Nephron (organoid): ENCODE results near the gene CACNA1C.
"Not testable (repeated sequence)": the region's sequence is repeated elsewhere in the genome, so short reads cannot be mapped to it uniquely, and the experiment has no call there.

Experiments used
- H3K27ac Mint-ChIP-seq, 3 experiments: 2 replicates each; pipeline ENCODE4 v1.8.0; 2020; ENCODE audit warnings: mixed read lengths in 3 of 3, mild to moderate bottlenecking in 2 of 3, moderate library complexity in 1 of 3
- H3K27me3 Mint-ChIP-seq: 2 replicates; pipeline ENCODE4 v1.8.0; 2021; ENCODE audit warnings: low read depth, mild to moderate bottlenecking, moderate library complexity, mixed read lengths
- H3K36me3 Mint-ChIP-seq: 2 replicates; pipeline ENCODE4 v1.8.0; 2020; ENCODE audit warnings: low read depth, mixed read lengths
- H3K4me1 Mint-ChIP-seq: 2 replicates; pipeline ENCODE4 v1.8.0; 2020; ENCODE audit warnings: mixed read lengths
- H3K4me3 Mint-ChIP-seq, 3 experiments: 2 replicates each; pipeline ENCODE4 v1.8.0; 2020; ENCODE audit warnings: mild to moderate bottlenecking in 3 of 3, mixed read lengths in 3 of 3, moderate library complexity in 2 of 3
- H3K9me3 Mint-ChIP-seq: 2 replicates; pipeline ENCODE4 v1.8.0; 2020; ENCODE audit warnings: mixed read lengths
- TF ChIP-seq, protein P1 (sequence below), 3 experiments: fragments of 200-600 bp; sonication (generic); IDR thresholded peaks; one replicate each; pipeline ENCODE4 v1.5.0; 2021; ENCODE audit warnings: antibody characterized with exemption in 3 of 3; ENCODE audit not compliant: unreplicated experiment in 3 of 3

The CACNA1C gene

DNA sequence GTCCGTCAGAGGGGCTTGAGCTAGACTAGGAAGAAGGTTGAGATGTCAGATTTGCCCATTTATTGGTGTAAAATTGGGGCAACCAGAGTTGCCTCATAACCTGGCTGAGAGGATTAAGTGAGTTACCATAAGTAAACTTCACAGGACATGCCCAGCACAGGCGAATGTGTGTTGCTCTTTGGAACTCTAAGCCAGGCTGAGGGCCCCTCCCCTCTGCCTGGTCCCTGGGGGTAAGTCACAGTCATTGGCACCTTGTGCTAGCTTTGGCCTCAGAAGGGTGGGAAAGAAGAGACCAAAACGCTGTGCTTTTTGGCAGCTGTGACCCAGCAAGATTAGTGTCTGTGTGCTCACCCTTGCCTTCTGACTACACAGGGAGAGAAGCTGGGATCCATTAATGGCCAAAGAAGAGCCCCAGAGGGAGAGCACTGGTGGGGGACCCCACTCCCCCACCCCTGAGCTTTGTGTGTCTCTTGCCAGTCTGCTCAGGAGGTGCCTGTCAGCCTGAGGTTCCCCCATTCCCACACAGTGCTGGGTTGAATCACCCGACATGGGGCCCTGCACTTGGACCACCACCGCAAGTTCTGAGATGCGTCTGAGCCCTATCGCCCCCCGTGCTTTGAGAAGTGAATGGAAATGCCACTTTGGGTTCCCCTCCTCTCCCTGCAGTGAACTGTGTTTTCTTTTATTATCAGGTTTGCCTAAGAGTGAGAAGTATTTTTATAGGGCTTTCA lies 74.1 kb downstream of the CACNA1C start:
- Mint-ChIP-seq H3K27me3 (peaks cover 10% of the 10 kb centered on the region), H3K9me3 (no peaks in the 10 kb centered on the region), H3K36me3 (peaks cover 13% of the 10 kb centered on the region), H3K27ac (peak overlapping the region in 2 of 3 experiments; percentile 65 to 87), H3K4me1 (peaks cover 30% of the 10 kb centered on the region), H3K4me3 (no peak overlapping the region)
- TF ChIP-seq, protein P1, sequence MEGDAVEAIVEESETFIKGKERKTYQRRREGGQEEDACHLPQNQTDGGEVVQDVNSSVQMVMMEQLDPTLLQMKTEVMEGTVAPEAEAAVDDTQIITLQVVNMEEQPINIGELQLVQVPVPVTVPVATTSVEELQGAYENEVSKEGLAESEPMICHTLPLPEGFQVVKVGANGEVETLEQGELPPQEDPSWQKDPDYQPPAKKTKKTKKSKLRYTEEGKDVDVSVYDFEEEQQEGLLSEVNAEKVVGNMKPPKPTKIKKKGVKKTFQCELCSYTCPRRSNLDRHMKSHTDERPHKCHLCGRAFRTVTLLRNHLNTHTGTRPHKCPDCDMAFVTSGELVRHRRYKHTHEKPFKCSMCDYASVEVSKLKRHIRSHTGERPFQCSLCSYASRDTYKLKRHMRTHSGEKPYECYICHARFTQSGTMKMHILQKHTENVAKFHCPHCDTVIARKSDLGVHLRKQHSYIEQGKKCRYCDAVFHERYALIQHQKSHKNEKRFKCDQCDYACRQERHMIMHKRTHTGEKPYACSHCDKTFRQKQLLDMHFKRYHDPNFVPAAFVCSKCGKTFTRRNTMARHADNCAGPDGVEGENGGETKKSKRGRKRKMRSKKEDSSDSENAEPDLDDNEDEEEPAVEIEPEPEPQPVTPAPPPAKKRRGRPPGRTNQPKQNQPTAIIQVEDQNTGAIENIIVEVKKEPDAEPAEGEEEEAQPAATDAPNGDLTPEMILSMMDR (IDR thresholded peaks at IDR 0.05; ENCODE audit: unreplicated experiment in 3 of 3), result no peak

DNA sequence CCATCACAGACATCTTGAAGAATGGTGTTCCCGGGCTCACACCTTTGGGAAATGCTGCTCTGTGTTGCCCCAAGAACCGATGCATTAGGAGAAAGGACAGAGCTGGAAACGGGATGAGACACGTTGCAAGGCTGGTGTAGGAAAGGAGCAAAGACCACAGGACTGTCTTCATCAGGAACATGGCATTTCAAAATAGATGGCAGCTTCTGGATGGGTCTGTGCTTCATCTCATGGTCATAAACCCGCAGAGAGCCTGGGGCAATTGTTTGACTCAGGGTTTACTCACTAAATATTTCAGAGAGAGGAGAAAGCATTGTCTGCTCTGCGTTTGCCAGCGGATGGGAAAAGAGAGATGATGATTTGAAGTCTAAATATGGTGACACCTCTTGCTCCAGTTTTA lies 76.3 kb downstream of the CACNA1C start:
- peaks cover 8% of the 10 kb centered on the region for H3K36me3 Mint-ChIP-seq
- no peak overlapping the region for H3K27ac Mint-ChIP-seq
- TF ChIP-seq, protein P1 (IDR thresholded peaks at IDR 0.05; ENCODE audit: unreplicated experiment in 3 of 3), result no peak
- H3K4me3 Mint-ChIP-seq, result no peak overlapping the region
- no peaks in the 10 kb centered on the region for H3K9me3 Mint-ChIP-seq
- H3K4me1 Mint-ChIP-seq, result peaks cover 21% of the 10 kb centered on the region
- peaks cover 10% of the 10 kb centered on the region for H3K27me3 Mint-ChIP-seq

DNA sequence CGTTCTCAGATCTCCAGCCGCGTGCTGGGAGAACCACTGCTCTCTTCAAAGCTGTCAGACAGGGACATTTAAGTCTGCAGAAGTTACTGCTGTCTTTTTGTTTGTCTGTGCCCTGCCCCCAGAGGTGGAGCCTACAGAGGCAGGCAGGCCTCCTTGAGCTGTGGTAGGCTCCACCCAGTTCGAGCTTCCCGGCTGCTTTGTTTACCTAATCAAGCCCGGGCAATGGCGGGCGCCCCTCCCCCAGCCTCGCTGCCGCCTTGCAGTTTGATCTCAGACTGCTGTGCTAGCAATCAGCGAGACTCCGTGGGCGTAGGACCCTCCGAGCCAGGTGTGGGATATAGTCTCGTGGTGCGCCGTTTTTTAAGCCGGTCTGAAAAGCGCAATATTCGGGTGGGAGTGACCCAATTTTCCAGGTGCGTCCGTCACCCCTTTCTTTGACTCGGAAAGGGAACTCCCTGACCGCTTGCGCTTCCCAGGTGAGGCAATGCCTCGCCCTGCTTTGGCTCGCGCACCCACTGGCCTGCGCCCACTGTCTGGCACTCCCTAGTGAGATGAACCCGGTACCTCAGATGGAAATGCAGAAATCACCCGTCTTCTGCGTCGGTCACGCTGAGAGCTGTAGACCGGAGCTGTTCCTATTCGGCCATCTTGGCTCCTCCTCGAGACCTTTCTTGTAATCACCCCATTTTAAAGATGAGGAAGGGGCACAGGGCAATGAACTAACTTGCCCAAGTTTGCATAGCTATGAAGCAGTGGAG lies 83.1 kb downstream of the CACNA1C start:
- H3K27me3 Mint-ChIP-seq, H3K27ac Mint-ChIP-seq, H3K9me3 Mint-ChIP-seq: not testable (repeated sequence)

DNA sequence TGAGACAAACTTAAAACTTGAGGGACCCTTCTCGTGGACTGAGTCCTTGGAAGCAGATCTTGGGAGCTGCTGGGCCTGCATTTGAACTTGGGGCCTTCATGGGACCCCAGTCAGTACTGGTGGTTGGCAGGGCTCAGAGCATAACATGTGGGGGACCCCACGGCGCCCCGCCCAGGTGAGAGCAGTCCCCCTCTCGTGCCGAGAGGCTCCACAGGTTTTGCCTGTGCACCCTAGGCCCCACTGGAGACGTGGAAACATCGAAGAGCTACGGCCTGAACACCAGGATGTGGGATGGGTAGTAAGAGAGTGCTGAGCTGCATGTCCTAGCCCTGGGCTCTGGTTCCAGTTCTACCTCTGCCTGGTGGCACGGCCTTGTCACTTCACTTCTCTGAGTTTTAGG lies 84.1 kb downstream of the CACNA1C start:
- no peaks in the 10 kb centered on the region for H3K4me1 Mint-ChIP-seq
- no peak overlapping the region for H3K4me3 Mint-ChIP-seq
- H3K9me3 Mint-ChIP-seq, result peaks cover 5% of the 10 kb centered on the region
- H3K36me3 Mint-ChIP-seq, result no peaks in the 10 kb centered on the region
- TF ChIP-seq, protein P1 (IDR thresholded peaks at IDR 0.05; ENCODE audit: unreplicated experiment in 3 of 3), result no peak
- H3K27ac Mint-ChIP-seq, result no peak overlapping the region
- peaks cover 6% of the 10 kb centered on the region for H3K27me3 Mint-ChIP-seq

More for the DNA sequence above, 83.1 kb downstream of the CACNA1C start:
- H3K36me3 Mint-ChIP-seq, H3K4me1 Mint-ChIP-seq: not testable (repeated sequence)
- peak overlapping the region in 2 of 3 experiments; percentile 19 to 35 for H3K4me3 Mint-ChIP-seq

DNA sequence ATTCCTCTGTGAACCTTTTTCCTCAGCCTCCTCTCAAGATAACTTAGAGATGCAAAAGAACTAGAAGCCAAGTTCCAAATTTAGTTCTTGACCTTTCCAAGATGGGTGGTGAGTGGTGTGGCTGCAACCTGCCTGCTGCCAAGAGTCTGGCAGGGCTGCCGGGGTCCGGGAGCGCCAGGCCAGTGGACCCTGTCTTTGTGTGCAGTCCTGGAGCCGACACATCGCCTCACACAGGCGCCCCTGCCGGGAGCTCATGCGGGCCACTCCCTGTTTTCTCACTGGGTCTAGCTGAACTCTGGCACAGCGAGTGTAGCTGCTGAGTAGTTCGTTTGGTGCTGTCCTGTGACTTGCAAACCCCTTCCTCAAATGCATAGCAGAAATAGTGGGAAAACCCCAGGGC lies 84.9 kb downstream of the CACNA1C start:
- Mint-ChIP-seq H3K9me3 (peaks cover 5% of the 10 kb centered on the region), H3K27me3 (peaks cover 6% of the 10 kb centered on the region), H3K4me1 (no peaks in the 10 kb centered on the region), H3K4me3 (no peak overlapping the region), H3K36me3 (no peaks in the 10 kb centered on the region), H3K27ac (peak overlapping the region in 1 of 3 experiments; percentile 44)
- TF ChIP-seq, protein P1 (IDR thresholded peaks at IDR 0.05; ENCODE audit: unreplicated experiment in 3 of 3), result no peak

DNA sequence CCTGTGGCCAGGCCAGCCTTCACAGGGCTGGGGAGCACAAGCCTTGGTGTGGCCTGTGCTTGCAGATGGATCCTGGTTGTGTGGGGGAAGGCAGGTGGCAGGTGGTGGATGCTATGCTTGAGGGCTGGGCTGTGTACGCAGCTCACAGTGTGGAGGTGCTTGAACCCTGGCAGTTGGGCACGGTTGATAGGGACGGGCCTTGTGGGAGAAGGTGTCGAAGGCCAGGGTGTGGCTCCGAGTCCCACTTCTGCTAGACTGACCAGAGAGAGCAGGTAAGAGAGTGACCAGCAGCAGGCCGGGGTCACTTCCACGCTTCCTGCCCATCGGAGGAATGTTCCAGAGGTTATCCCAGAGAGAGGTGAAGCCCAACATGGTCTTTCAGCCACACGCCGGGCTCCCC lies 85.5 kb downstream of the CACNA1C start:
- Mint-ChIP-seq H3K27me3 (peaks cover 6% of the 10 kb centered on the region), H3K27ac (peak overlapping the region in 1 of 3 experiments; percentile 44), H3K4me3 (no peak overlapping the region), H3K9me3 (peaks cover 5% of the 10 kb centered on the region), H3K4me1 (no peaks in the 10 kb centered on the region), H3K36me3 (no peaks in the 10 kb centered on the region)
- TF ChIP-seq, protein P1 (IDR thresholded peaks at IDR 0.05; ENCODE audit: unreplicated experiment in 3 of 3), result no peak
